Hepatic stellate cell (primary cell): ENCODE measurements around the gene DUOXA2.
"Not testable (repeated sequence)": the region's sequence is repeated elsewhere in the genome, so short reads cannot be mapped to it uniquely, and the experiment has no call there.

ENCODE experiments used
- DNase-seq: peaks from one replicate; pipeline ENCODE4 v3.0.0; 2011; ENCODE audit warnings: low spot score

DUOXA2 gene

GRCh38 chr15:45097466-45097865 is 16.7 kb upstream of the DUOXA2 start:
- DNase-seq = no peak

GRCh38 chr15:45099549-45100165 is 14.5 kb upstream of the DUOXA2 start:
- no peak for DNase-seq

- no peak for DNase-seq
Measured at GRCh38 chr15:45100884-45101625, 13.1 kb upstream of the DUOXA2 start.

- no peak for DNase-seq
Measured at GRCh38 chr15:45101749-45102148, 12.4 kb upstream of the DUOXA2 start.

- no peak for DNase-seq
Measured at GRCh38 chr15:45102226-45102625, 11.9 kb upstream of the DUOXA2 start.

- not testable (repeated sequence) for DNase-seq
Measured at GRCh38 chr15:45104170-45104569, 10.0 kb upstream of the DUOXA2 start.

- no peak for DNase-seq
Measured at GRCh38 chr15:45105586-45105985, 8.5 kb upstream of the DUOXA2 start.

- no peak for DNase-seq
Measured at GRCh38 chr15:45106002-45106790, 7.9 kb upstream of the DUOXA2 start.

- no peak for DNase-seq
Measured at GRCh38 chr15:45107941-45108630, 6.0 kb upstream of the DUOXA2 start.

GRCh38 chr15:45110256-45110820 is 3.8 kb upstream of the DUOXA2 start:
- DNase-seq = no peak

- DNase-seq = no peak
Measured at GRCh38 chr15:45111390-45112142, 2.6 kb upstream of the DUOXA2 start.

- no peak for DNase-seq
Measured at GRCh38 chr15:45112143-45112590, 2.0 kb upstream of the DUOXA2 start.

- DNase-seq = no peak
Measured at GRCh38 chr15:45112591-45113379, 1.3 kb upstream of the DUOXA2 start.

GRCh38 chr15:45113380-45113990 is 641 bp upstream of the DUOXA2 start:
- no peak for DNase-seq

- DNase-seq = no peak
Measured at GRCh38 chr15:45114751-45115085, 592 bp downstream of the DUOXA2 start.

- no peak for DNase-seq
Measured at GRCh38 chr15:45115312-45115820, 1.2 kb downstream of the DUOXA2 start.

GRCh38 chr15:45116006-45116481 is 1.9 kb downstream of the DUOXA2 start:
- no peak for DNase-seq

GRCh38 chr15:45116482-45117307 is 2.6 kb downstream of the DUOXA2 start:
- DNase-seq = no peak
